IPS-18a (cell line): ENCODE results near the gene CASP3.
"Not testable (repeated sequence)": the region's sequence is repeated elsewhere in the genome, so short reads cannot be mapped to it uniquely, and the experiment has no call there.

Experiments used
- H3K27ac ChIP-seq: one replicate; pipeline ENCODE4 v1.5.1; 2013; ENCODE audit warnings: low read length
- H3K27me3 ChIP-seq: one replicate; pipeline ENCODE4 v1.6.1; 2013; ENCODE audit warnings: mild to moderate bottlenecking, low read length; ENCODE audit not compliant: control insufficient read depth, insufficient read depth
- H3K36me3 ChIP-seq: one replicate; pipeline ENCODE4 v1.6.1; 2013; ENCODE audit warnings: low read depth, low read length; ENCODE audit not compliant: control insufficient read depth
- H3K4me1 ChIP-seq: one replicate; pipeline ENCODE4 v1.6.1; 2013; ENCODE audit warnings: low read depth, low read length; ENCODE audit not compliant: control insufficient read depth
- H3K4me3 ChIP-seq: one replicate; pipeline ENCODE4 v1.5.1; 2013; ENCODE audit warnings: low read length
- H3K9ac ChIP-seq: one replicate; pipeline ENCODE4 v1.6.1; 2013; ENCODE audit warnings: mild to moderate bottlenecking, low read length, moderate library complexity
- H3K9me3 ChIP-seq: one replicate; pipeline ENCODE4 v1.6.1; 2013; ENCODE audit warnings: low read depth, low read length; ENCODE audit not compliant: control insufficient read depth

CASP3 gene

GRCh38 chr4:184657820-184658219 is 8.6 kb upstream of the CASP3 start:
- not testable (repeated sequence) for H3K36me3 ChIP-seq, H3K27me3 ChIP-seq, H3K4me3 ChIP-seq, H3K9ac ChIP-seq, H3K27ac ChIP-seq, H3K9me3 ChIP-seq, H3K4me1 ChIP-seq

- Histone ChIP-seq H3K4me3 (no peak overlapping the region), H3K27me3 (no peaks in the 10 kb centered on the region), H3K36me3 (no peaks in the 10 kb centered on the region), H3K9me3 (no peaks in the 10 kb centered on the region), H3K4me1 (no peaks in the 10 kb centered on the region), H3K9ac (no peak overlapping the region), H3K27ac (no peak overlapping the region)
These were observed 7.9 kb upstream of the CASP3 start for GRCh38 chr4:184657144-184657543.

DNA sequence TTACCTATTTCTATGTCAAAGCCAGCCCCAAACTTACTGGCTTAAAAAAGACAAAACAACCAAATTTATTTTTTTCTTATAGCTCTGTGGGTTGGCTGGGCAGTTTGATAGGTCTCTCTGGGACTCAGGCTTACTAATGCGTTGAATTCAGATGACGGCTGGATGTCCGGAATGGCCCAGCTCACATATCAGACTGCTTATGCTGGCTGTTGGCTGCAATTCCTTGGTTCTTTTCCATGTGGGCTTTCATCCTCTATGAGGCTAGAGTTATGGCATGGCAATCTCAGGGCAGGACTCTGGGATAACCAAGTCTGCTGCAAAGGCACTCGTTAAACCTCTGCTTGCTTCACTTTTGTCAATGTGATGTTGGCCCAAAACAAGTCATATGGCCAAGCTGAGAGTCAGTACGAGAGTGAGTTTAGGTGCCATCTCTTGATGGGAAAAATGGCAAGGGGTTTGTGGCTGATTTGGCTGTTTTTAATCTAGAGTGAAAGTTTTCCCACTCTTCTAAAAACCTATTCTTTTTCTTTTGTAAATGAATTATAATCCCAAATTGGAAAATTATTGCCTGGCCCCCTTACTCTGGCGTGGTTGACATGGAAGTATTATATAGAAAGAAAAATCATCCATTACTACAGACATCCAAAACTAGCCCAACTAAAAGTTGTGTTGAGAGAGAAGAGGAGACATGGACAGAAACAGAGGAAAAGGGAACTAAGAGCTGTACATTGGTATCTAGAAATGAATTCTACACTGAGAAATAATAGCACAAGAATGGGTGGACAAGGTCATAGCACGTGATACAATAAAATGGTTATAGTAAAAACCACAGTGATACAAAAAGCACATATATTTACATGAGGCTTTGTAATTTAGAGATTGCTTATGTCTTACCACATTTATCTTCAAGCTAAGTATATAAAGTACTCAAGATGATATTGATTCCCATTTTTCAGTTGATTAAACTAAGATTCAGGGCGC is 6.9 kb upstream of the CASP3 start:
- Histone ChIP-seq H3K9ac (no peak overlapping the region), H3K4me1 (no peaks in the 10 kb centered on the region), H3K27ac (no peak overlapping the region), H3K4me3 (no peak overlapping the region), H3K36me3 (no peaks in the 10 kb centered on the region), H3K27me3 (no peaks in the 10 kb centered on the region), H3K9me3 (no peaks in the 10 kb centered on the region)

DNA sequence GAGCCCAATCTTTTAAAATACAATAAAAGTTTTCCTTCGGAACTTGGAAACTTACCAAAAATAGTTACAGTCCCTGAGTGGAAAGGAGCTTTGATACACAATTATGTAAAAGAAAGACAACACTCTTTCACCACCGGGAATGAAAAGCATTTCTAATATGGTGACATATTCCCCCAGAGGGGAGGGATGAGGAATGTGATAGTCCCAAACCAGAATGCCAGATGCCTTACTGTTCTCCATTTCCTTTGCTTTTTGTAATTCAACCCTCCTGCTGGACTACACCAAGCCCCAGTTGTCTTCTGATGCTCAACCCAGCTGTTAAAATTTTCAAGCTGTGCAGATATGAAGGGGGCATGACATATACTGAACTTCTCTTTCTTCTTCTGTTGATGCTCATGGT is 4.4 kb upstream of the CASP3 start:
- no peaks in the 10 kb centered on the region for H3K36me3 ChIP-seq
- no peak overlapping the region for H3K27ac ChIP-seq
- no peaks in the 10 kb centered on the region for H3K27me3 ChIP-seq
- H3K4me3 ChIP-seq: no peak overlapping the region
- no peak overlapping the region for H3K9ac ChIP-seq
- peaks cover 9% of the 10 kb centered on the region for H3K4me1 ChIP-seq
- H3K9me3 ChIP-seq: no peaks in the 10 kb centered on the region

DNA sequence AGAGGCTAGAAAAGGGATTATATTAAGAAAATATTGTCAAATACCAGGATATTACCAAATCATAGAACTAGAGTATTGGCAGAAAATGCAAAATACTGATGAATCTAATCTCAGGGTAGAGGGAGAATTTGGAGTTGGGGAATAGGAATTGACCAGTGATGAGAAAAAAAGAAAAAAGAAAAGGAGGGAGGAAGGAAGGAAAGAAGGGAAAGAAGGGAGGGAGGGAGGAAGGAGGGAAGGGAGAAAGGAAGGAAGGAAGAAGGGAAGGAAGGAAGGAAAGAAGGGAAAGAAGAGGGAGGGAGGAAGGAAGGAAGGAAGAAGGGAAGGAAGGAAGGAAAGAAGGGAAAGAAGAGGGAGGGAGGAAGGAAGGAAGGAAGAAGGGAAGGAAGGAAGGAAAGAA is 3.4 kb upstream of the CASP3 start:
- H3K27me3 ChIP-seq, H3K9ac ChIP-seq, H3K4me3 ChIP-seq, H3K27ac ChIP-seq, H3K36me3 ChIP-seq, H3K9me3 ChIP-seq: not testable (repeated sequence)
- H3K4me1 ChIP-seq: peaks cover 12% of the 10 kb centered on the region

DNA sequence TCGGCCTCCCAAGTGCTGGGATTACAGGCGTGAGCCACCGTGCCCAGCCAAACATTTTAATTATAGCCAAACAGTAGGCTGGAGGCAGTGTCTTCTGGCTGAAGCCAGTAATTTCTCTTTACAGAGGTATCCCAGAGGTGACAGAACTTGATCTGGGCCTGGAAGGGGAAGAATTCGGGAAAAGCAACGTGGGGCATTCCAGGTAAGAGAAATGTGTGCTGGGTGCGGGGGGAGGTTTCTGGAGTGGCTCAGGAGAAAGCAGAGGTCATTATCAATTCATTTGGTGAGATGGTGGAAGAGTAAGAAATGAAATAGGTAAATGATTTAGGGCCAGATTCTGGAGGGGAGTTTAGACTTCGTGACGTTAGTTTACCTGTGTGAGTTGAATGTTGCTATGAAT is 2.7 kb upstream of the CASP3 start:
- H3K27me3 ChIP-seq: no peaks in the 10 kb centered on the region
- H3K9ac ChIP-seq: no peak overlapping the region
- H3K9me3 ChIP-seq: no peaks in the 10 kb centered on the region
- H3K4me1 ChIP-seq: peaks cover 19% of the 10 kb centered on the region
- H3K4me3 ChIP-seq: no peak overlapping the region
- no peak overlapping the region for H3K27ac ChIP-seq
- no peaks in the 10 kb centered on the region for H3K36me3 ChIP-seq

DNA sequence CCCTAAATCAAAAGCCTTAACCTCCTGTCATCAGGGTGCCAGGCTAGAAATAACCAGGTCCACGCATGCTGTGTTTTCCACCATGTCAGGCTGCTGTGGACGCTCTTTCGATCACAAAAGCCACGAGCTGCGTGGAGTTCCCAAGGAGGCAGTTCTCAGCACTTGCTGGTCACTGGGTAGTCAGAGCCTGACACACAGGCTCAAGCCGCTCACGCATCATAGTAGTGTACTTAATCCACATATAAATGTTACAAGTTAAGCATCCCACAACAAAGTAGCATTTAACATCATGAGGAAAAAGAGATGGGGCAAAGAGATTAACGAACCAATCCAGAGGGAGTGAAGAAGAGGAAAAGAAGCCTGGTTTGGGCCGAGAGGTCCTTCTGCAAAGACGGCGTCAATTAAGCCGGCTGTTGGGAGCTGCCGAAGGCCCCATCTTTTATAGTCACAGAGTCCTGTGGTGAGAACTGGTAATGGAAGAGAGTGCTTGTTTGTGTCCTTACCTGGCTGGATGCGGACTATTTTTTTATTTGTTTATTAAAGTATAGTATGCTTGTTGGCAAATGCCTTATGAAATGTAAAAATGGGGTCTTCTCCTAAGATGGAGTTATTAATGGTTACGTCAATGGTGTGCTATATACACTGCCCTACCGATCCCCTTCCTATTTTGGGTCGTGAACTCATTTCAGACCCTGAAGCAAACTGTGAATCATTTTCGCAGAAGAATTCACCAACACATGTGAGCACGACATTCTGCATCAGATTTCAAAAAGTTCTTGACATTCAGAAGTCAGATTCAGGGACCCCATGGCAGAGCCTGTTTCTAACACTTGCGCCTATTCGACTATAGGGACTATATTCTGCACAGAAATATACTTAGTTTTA is 966 bp upstream of the CASP3 start:
- Histone ChIP-seq H3K4me3 (peak overlapping the region; percentile 61), H3K27me3 (no peaks in the 10 kb centered on the region), H3K36me3 (peaks cover 4% of the 10 kb centered on the region), H3K27ac (peak overlapping the region; percentile 87), H3K9ac (peak overlapping the region; percentile 82), H3K9me3 (no peaks in the 10 kb centered on the region), H3K4me1 (peaks cover 28% of the 10 kb centered on the region)

DNA sequence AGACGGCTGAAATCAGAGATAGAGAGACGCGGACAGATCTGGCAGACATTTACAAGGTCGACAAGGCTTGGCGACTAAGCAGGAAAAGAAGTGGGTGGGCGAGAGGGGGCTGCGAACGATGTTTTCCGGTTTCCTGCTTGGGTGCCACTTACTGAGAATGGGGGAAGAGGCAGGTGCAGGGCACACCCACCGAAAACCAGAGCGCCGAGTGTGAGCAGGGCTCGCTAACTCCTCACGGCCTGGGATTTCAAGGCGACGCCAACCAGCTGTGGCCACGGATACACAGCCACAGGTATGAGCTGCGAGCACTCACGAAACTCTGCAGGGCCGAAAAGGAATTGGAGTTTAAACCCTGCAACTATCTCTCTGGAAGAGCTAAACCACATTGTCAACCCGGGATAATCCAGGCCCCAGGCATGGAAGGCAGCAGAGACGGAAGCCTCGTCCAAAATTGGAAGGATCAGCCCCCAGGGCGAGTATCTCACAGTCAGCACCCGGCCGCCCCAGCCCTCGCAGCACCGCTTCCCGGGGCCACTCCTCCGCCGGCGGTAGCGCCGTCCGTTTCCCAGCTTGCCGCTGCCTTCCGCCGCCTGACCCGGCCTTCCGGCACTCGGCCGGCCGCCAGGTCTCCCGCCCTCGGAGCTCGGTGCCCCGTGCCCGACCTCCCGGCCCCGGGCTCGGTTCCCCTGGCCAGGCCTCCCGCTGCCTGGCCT is 778 bp downstream of the CASP3 start:
- Histone ChIP-seq H3K9ac (peak overlapping the region; percentile 79), H3K36me3 (peaks cover 4% of the 10 kb centered on the region), H3K4me3 (peak overlapping the region; percentile 98), H3K27me3 (no peaks in the 10 kb centered on the region), H3K9me3 (no peaks in the 10 kb centered on the region), H3K4me1 (peaks cover 43% of the 10 kb centered on the region), H3K27ac (peak overlapping the region; percentile 25)

GRCh38 chr4:184648054-184648312 is 1.3 kb downstream of the CASP3 start:
- Histone ChIP-seq H3K36me3 (peaks cover 4% of the 10 kb centered on the region), H3K4me1 (peaks cover 45% of the 10 kb centered on the region), H3K27me3 (no peaks in the 10 kb centered on the region), H3K9me3 (no peaks in the 10 kb centered on the region), H3K4me3 (peak overlapping the region; percentile 98), H3K9ac (peak overlapping the region; percentile 79), H3K27ac (no peak overlapping the region)

- peaks cover 4% of the 10 kb centered on the region for H3K36me3 ChIP-seq
- peaks cover 50% of the 10 kb centered on the region for H3K4me1 ChIP-seq
- no peaks in the 10 kb centered on the region for H3K27me3 ChIP-seq
- no peak overlapping the region for H3K27ac ChIP-seq
- peak overlapping the region; percentile 79 for H3K9ac ChIP-seq
- peak overlapping the region; percentile 98 for H3K4me3 ChIP-seq
- no peaks in the 10 kb centered on the region for H3K9me3 ChIP-seq
These were observed 1.8 kb downstream of the CASP3 start for GRCh38 chr4:184647266-184648053.
